Subcutaneous adipose tissue (tissue), 4 donors: Measurements from ENCODE around the gene PRIMA1. TPM values are rescaled to one million over a fixed set of nuclear protein-coding genes. Genes with fewer than 3 reads are reported as not detected.

Experiments used
- CTCF ChIP-seq: fragments of 450-650 bp; IDR thresholded peaks from one replicate; pipeline ENCODE4 v1.5.1; 2016; ENCODE audit warnings: low read depth, mild to moderate bottlenecking, control low read depth, antibody characterized with exemption, moderate library complexity
- total RNA-seq, 4 donors: library from RNA; depleted of rRNA; stranded (reverse); fragments of >200 nt; gene quantifications; one replicate each; pipeline ENCODE4 v1.1.0, GENCODE V29; 2016

The PRIMA1 gene
- total RNA-seq, 4 donors from 2014 or later, result 0.51 to 1.3 (median 0.80) TPM

DNA sequence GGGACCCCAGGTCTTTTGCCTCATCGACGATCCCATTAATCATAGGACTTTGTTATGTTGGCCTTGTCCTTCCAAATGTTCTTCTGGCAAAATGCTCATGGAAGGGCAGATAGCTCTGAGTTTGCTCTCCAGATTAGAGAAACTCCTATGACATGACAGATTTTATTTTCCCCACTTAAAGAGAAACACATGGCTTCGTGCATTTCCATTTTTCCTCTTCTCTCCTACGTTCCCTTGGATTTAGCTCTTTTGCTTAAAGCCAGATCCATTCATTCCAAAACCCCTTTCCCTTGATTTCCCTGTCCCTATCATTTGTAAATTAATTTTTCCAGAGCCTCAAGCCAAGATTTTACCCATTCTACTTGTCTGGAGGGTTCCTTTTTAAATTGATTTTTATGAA, 2.9 kb downstream of the PRIMA1 start:
- no peak for TF ChIP-seq CTCF

- no peak for TF ChIP-seq CTCF
Measured at GRCh38 chr14:93784878-93785277, 3.4 kb downstream of the PRIMA1 start.

DNA sequence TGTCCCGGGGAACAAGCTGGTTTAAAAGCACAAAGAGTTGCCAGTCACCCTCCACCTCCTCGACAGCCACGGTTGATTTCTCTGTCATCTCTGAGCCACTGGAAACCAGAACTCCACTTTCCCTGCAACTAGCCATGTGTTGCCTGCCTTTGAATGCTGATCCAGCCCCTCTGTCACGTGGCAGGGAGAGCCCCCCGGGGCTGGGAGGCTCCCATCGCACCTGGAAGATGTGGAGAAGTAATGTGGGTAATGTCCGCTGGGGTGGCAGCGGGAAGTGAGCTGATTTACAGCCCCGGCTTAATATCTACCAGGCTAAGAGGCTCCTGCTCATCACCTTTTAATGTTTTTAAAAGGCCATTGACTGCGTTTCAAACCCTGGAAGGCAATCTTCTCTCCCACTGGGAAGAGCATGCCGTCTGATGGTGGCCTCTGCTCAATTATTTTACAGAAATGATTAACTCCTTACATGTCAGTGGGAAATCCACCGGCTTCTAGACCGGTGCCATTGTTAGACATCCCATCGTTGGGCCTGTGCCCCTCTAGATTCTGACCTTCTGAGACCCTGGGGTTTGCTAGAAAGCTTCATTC, 7.4 kb downstream of the PRIMA1 start:
- no peak for TF ChIP-seq CTCF

DNA sequence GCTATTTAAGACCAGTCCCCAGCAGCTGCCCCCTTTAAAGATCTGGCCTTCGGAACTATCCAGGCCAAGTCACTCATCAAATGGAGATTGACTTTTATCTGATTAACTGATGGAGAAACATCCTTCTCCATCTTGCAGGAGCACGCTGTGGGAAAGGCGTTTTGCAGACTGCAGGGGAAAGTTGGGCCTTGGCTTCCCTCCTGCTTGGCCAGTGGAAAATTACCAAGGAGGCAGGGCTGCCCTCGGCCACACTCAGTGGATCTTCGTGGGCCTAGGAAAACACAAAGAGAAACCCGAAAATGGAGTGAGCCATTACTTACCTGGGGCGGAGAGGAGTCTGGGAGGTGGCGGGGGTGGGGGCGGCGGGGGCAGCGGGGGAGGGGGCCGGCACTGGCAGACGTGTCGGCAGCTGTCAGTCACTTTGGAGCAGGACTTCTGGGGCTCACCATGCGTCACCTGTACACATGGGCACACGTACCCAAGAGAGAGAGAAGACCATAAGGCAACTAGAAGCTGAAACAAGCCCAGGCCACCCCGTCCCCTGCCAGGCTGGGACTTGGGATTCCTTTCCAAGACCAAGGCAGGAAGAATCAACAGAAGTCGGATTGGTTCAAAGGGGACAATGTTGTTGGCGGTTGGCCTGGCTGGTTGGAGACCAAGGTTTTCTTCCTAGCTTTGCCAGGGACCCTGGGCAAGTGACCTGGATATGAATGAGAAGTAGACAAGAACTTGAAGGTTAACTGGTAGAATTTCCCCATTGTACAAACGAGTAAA, 9.2 kb downstream of the PRIMA1 start:
- no peak for TF ChIP-seq CTCF

- TF ChIP-seq CTCF, result no peak
Measured at GRCh38 chr14:93778453-93778852, 9.8 kb downstream of the PRIMA1 start.

- no peak for TF ChIP-seq CTCF
Measured at GRCh38 chr14:93775744-93776143, 12.5 kb downstream of the PRIMA1 start.

DNA sequence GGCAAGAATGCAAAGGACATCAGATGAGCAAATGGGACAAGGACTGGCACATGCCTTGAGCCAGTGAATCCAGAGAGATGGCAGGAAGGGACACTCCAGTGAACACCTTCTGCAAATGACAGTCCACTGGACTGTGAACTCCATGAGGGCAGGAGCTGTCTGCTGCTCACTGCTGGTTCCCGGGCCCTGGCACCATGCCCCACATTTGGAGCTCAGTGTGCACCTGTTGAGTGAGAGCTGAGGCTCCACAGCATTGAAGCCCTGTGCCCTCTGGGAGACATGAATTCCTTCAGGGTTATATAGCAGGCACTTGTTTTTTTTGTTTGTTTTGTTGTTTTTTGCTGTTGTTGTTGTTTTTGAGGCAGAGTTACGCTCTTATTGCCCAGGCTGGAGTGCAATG, 13.1 kb downstream of the PRIMA1 start:
- TF ChIP-seq CTCF, result no peak
